K562 (cell line): ENCODE measurements around the gene ARMC6. TPM values are rescaled to one million over a fixed set of nuclear protein-coding genes. Genes with fewer than 3 reads are reported as not detected.
A peak's percentile ranks its signal among the peaks of the same experiment; 100 is the strongest.

Source experiments
- FOS ChIP-seq: IDR thresholded peaks from 3 replicates; pipeline ENCODE4 v1.6.1; 2011; ENCODE audit not compliant: insufficient read length; ENCODE audit errors: extremely low read depth
- NCOA4 ChIP-seq: fragments of 450-650 bp; IDR thresholded peaks from 2 replicates; pipeline ENCODE4 v1.6.1; 2018; ENCODE audit warnings: mild to moderate bottlenecking; ENCODE audit not compliant: partially characterized antibody
- NFE2L1 ChIP-seq: fragments of 450-650 bp; IDR thresholded peaks from 2 replicates; pipeline ENCODE4 v1.6.1; 2016; ENCODE audit warnings: missing genetic modification characterization, low read depth, mild to moderate bottlenecking, missing compliant biosample characterization, moderate library complexity, borderline replicate concordance
- NFIX ChIP-seq: fragments of 250-450 bp; sonication (Bioruptor Pico); IDR thresholded peaks from 2 replicates; pipeline ENCODE4 v1.4.0; 2020; ENCODE audit warnings: low read depth, mild to moderate bottlenecking, moderate library complexity
- NR2C2 ChIP-seq, 2 experiments: fragments of 200-800 bp in 1 of 2; sonication (Bioruptor generic) in 1 of 2; sonication (generic) in 1 of 2; formaldehyde crosslinking in 1 of 2; IDR thresholded peaks; 2 replicates each; pipeline versions ENCODE4 v1.6.1 to v1.8.0; 2016 to 2022; ENCODE audit warnings: mild to moderate bottlenecking in 1 of 2, missing compliant biosample characterization in 1 of 2, missing genetic modification characterization in 1 of 2, missing genetic modification reagents in 1 of 2
- PML ChIP-seq: IDR thresholded peaks from 2 replicates; pipeline ENCODE4 v1.6.1; 2012; ENCODE audit warnings: low read length, inconsistent platforms
- POLR3A ChIP-seq: IDR thresholded peaks from 2 replicates; pipeline ENCODE4 v1.6.1; 2011; ENCODE audit warnings: borderline replicate concordance, mild to moderate bottlenecking, moderate library complexity; ENCODE audit not compliant: insufficient read length, insufficient read depth; ENCODE audit errors: extremely low read depth
- RCOR1 ChIP-seq, 2 experiments: IDR thresholded peaks; 2 replicates each; pipeline ENCODE4 v1.6.1; 2012; ENCODE audit warnings: low read depth in 2 of 2, low read length in 2 of 2, borderline replicate concordance in 1 of 2, improper control_type of control experiment in 1 of 2
- WHSC1 ChIP-seq: IDR thresholded peaks from one replicate; pipeline ENCODE4 v1.6.1; 2012; ENCODE audit warnings: low read length, control low read depth, inconsistent platforms
- ZNF507 ChIP-seq: conservative IDR thresholded peaks from 2 replicates; pipeline ENCODE4 v1.6.1; 2017; ENCODE audit warnings: missing genetic modification characterization, missing compliant biosample characterization
- ZNF695 ChIP-seq: fragments of 450-650 bp; formaldehyde crosslinking; IDR thresholded peaks from 2 replicates; pipeline ENCODE4 v1.4.0; 2020; ENCODE audit warnings: mild to moderate bottlenecking, moderate library complexity
- polyA plus RNA-seq, 8 experiments: library from polyadenylated mRNA; depleted of rRNA in 4 of 8; stranded (reverse) in 5 of 8; unstranded in 3 of 8; fragments of >200 nt; fragmentation: Nextera tagmentation in 2 of 8; fragmentation: Illumina TruSeq in 1 of 8; extraction: Ambion mirVana in 2 of 8; extraction: Trizol in 1 of 8; gene quantifications; 2 replicates each; pipeline versions ENCODE4 v1.2.1 to v1.2.3, GENCODE V29; 2011 to 2014; ENCODE audit warnings: inconsistent platforms in 1 of 8, missing spikeins in 1 of 8
- total RNA-seq, 7 experiments: library from RNA; depleted of rRNA in 6 of 7; stranded (reverse); fragments of >200 nt in 6 of 7; fragmentation: Illumina TruSeq in 2 of 7; extraction: Trizol in 2 of 7; gene quantifications; 2 replicates each; pipeline versions ENCODE4 v1.2.1 to v1.2.3, GENCODE V29; 2011 to 2021; ENCODE audit warnings: low replicate concordance in 1 of 7
- TF ChIP-seq, protein P1 (sequence below): fragments of 450-650 bp; IDR thresholded peaks from 2 replicates; pipeline ENCODE4 v1.6.1; 2016; ENCODE audit warnings: mild to moderate bottlenecking, moderate library complexity
- TF ChIP-seq, protein P2 (sequence below): fragments of 450-650 bp; IDR thresholded peaks from 2 replicates; pipeline ENCODE4 v1.6.1; 2017; ENCODE audit warnings: antibody characterized with exemption

ARMC6 gene
- total and polyA plus RNA-seq, 9 of the 15 experiments (the other 6 are each of a cell fraction or from before 2014, with no cell fraction given) = 2.1 to 93.4 (median 63.6) TPM

DNA sequence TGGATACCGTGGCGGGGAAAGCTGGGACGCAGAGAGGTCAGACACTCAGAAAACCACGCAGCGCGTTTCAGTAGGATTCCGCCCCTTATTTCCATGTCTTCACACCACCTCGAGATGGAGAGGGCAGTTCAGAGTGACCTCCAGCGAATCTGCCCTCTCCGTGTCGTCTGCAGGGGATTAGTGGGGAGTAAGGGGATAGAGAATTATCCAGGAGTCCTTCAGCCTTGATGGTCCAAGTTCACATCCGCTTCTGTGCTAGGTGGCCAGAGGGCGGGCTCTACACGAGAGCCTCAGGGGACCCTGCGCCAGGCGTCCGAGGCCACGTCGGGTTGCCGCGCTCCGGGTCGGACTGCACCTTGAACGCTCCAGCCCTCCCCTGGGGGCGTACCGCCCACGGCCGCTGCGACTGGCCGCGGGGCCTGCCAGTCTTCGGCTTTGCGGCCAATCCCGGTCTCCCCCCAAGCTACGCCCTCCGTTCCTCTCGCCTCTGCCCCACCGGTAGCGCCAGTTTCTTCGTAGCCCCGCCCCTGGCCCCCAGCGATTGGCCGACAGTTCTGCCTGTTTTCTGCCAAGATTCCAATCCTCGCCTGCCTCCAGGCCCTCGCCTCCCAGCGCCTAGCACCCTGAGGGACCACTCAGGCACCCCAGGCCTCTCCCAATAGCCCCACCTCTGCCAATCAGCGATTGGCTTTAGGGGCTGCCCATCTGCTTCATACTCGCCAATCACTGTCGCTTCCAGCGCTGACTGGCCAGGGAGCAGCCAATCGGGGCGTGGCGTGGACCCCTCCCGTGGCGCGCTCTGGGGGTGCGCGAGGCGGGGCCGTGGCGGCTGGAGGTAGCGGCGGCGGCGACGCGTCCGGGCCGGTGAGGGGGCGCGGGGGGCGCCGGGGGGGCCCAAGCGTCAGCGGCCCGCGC, 30.0 kb downstream of the ARMC6 start, which contains the start of gene SLC25A42 (continued):
- TF ChIP-seq NCOA4 (no peak), WHSC1 (no peak), NR2C2 (CRISPR knock-in tag; IDR thresholded peaks at IDR 0.05) (no peak), NR2C2 (tag; IDR thresholded peaks at IDR 0.05) (peak; percentile 58), NFIX (no peak), FOS (peak; percentile 98), PML (peak; percentile 49; the same call in 1 of the 2 replicates), NFE2L1 (no peak), RCOR1 (IDR thresholded peaks at IDR 0.05; ENCODE audit: borderline replicate concordance in 1 of 2, low read depth in 2 of 2, low read length in 2 of 2) (no peak; a peak in 1 of 4 replicates), ZNF695 (no peak), ZNF507 (tag) (no peak), POLR3A (no peak)
- TF ChIP-seq, protein P1, sequence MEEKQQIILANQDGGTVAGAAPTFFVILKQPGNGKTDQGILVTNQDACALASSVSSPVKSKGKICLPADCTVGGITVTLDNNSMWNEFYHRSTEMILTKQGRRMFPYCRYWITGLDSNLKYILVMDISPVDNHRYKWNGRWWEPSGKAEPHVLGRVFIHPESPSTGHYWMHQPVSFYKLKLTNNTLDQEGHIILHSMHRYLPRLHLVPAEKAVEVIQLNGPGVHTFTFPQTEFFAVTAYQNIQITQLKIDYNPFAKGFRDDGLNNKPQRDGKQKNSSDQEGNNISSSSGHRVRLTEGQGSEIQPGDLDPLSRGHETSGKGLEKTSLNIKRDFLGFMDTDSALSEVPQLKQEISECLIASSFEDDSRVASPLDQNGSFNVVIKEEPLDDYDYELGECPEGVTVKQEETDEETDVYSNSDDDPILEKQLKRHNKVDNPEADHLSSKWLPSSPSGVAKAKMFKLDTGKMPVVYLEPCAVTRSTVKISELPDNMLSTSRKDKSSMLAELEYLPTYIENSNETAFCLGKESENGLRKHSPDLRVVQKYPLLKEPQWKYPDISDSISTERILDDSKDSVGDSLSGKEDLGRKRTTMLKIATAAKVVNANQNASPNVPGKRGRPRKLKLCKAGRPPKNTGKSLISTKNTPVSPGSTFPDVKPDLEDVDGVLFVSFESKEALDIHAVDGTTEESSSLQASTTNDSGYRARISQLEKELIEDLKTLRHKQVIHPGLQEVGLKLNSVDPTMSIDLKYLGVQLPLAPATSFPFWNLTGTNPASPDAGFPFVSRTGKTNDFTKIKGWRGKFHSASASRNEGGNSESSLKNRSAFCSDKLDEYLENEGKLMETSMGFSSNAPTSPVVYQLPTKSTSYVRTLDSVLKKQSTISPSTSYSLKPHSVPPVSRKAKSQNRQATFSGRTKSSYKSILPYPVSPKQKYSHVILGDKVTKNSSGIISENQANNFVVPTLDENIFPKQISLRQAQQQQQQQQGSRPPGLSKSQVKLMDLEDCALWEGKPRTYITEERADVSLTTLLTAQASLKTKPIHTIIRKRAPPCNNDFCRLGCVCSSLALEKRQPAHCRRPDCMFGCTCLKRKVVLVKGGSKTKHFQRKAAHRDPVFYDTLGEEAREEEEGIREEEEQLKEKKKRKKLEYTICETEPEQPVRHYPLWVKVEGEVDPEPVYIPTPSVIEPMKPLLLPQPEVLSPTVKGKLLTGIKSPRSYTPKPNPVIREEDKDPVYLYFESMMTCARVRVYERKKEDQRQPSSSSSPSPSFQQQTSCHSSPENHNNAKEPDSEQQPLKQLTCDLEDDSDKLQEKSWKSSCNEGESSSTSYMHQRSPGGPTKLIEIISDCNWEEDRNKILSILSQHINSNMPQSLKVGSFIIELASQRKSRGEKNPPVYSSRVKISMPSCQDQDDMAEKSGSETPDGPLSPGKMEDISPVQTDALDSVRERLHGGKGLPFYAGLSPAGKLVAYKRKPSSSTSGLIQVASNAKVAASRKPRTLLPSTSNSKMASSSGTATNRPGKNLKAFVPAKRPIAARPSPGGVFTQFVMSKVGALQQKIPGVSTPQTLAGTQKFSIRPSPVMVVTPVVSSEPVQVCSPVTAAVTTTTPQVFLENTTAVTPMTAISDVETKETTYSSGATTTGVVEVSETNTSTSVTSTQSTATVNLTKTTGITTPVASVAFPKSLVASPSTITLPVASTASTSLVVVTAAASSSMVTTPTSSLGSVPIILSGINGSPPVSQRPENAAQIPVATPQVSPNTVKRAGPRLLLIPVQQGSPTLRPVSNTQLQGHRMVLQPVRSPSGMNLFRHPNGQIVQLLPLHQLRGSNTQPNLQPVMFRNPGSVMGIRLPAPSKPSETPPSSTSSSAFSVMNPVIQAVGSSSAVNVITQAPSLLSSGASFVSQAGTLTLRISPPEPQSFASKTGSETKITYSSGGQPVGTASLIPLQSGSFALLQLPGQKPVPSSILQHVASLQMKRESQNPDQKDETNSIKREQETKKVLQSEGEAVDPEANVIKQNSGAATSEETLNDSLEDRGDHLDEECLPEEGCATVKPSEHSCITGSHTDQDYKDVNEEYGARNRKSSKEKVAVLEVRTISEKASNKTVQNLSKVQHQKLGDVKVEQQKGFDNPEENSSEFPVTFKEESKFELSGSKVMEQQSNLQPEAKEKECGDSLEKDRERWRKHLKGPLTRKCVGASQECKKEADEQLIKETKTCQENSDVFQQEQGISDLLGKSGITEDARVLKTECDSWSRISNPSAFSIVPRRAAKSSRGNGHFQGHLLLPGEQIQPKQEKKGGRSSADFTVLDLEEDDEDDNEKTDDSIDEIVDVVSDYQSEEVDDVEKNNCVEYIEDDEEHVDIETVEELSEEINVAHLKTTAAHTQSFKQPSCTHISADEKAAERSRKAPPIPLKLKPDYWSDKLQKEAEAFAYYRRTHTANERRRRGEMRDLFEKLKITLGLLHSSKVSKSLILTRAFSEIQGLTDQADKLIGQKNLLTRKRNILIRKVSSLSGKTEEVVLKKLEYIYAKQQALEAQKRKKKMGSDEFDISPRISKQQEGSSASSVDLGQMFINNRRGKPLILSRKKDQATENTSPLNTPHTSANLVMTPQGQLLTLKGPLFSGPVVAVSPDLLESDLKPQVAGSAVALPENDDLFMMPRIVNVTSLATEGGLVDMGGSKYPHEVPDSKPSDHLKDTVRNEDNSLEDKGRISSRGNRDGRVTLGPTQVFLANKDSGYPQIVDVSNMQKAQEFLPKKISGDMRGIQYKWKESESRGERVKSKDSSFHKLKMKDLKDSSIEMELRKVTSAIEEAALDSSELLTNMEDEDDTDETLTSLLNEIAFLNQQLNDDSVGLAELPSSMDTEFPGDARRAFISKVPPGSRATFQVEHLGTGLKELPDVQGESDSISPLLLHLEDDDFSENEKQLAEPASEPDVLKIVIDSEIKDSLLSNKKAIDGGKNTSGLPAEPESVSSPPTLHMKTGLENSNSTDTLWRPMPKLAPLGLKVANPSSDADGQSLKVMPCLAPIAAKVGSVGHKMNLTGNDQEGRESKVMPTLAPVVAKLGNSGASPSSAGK = peak; percentile 80
- TF ChIP-seq, protein P2, sequence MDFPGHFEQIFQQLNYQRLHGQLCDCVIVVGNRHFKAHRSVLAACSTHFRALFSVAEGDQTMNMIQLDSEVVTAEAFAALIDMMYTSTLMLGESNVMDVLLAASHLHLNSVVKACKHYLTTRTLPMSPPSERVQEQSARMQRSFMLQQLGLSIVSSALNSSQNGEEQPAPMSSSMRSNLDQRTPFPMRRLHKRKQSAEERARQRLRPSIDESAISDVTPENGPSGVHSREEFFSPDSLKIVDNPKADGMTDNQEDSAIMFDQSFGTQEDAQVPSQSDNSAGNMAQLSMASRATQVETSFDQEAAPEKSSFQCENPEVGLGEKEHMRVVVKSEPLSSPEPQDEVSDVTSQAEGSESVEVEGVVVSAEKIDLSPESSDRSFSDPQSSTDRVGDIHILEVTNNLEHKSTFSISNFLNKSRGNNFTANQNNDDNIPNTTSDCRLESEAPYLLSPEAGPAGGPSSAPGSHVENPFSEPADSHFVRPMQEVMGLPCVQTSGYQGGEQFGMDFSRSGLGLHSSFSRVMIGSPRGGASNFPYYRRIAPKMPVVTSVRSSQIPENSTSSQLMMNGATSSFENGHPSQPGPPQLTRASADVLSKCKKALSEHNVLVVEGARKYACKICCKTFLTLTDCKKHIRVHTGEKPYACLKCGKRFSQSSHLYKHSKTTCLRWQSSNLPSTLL = no peak
